Stimulated activated naive CD4-positive, alpha-beta T cell treated with Interleukin-2 at 50 U/mL for 16 hours (primary cell): ENCODE measurements around the gene CHRNA9.

Source experiments
- DNase-seq: peaks from one replicate; lab custom pipeline; 2025; lab: John Stamatoyannopoulos, UW

CHRNA9 gene

GRCh38 chr4:40337523-40337922 is 2.4 kb downstream of the CHRNA9 start:
- DNase-seq = no peak

DNA sequence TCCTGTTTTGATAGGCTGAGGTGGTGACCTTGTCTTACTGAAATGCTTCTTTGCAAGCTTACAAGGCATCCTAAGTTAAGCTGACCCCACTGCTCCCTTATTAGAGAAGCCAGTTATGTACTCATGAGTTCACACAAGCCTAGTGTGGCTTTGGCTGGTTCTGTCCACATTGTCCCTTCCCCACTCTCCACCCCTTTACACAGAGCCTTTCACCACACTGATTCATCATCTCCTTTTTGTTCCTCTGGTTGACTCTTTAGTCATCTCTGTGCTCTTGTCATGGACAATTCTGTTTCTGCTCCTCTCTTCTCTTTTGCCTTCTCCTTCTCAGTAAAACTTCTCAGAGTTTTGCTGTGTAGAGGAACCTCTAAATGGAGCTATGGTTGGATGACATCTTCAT is 4.9 kb downstream of the CHRNA9 start:
- DNase-seq = no peak

DNA sequence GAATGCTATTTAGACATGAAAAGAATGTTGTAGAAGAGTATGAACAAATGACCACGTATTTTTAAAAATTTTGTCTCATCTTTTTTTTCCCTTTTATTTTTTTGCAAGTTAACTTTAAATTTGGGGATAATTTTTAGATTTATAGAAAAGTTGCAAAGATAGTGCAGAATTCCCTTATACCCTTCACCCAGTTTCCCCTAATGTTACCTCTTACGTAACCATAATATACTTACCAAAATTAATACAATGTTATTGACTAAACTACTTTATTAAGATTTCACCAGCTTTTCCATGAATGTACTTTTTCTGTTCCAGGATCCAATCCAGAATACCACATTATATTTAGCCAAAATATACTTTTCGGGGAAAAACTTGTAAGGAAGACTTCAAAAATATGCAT is 12.3 kb downstream of the CHRNA9 start:
- DNase-seq = no peak

DNA sequence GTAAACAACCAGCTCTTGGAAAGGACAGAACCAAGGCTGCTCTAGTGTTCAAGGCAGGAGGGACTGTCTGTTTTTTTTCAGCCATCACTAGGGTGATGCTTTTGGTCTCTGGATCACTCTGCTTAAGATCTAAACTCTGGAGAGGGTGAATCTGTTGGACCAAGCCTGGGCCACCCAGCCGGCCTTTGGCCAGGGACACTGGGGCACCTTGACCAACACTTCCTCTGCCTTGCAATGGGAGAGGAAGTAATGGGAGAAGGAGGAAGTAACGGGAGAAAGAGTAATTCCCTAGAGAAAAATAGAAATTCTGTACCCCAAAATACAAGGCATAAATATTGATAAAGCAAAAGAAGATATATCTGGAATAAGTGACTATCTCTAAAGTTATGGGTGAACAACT is 12.9 kb downstream of the CHRNA9 start:
- DNase-seq = no peak

DNA sequence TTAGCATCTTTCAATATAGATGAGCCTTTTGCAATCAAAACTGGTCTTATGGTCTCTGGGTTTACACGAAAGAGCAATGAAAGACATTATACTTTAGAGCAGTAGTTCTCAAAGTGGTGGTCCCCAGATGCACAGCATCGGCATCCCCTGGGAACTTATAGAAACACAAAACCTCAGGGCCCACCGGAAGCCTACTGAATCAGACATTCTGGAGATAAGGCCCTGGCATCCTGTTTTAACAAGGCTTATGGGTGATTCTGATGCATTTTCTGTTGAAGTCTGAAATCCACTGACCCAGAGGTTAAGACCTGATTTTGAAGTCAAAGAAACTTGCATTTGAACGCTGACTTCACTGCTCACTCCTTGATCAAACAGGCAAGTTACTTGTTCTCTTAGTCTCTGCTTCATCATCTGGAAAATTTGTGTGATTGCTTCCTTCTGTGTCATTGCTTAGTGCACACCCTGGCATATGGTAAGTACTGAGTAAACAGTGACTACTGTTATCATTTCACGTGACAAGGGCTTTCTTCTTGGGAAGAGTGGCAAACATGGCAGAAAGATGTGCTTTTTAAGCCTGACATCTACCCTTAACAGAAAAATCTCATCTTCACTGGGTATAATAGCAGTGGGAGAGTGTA is 14.5 kb downstream of the CHRNA9 start:
- no peak for DNase-seq

DNA sequence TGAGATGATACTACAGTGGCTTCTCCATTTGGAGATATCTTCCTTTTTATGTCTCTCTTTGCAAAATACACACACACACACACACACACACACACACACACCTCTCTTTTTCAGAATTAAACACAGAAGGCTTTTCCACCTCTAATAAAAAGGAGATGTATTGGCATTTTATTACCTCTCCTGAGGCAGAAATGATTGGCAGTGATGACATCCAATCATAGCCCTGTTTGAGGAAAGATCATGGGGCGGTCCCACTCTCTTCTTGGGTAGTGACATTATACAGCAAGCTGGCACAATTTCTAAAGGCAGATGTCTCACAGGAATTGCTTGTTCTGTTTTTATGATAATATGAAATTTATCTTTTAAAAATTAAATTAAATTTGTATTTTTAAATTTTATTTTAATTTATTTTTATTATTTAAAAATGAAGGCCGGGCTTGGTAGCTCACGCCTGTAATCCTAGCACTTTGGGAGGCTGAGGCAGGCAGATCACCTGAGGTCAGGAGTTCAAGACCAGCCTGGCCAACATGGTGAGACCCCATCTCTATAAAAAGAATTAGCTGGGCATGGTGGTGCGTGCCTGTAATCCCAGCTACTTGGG is 15.6 kb downstream of the CHRNA9 start:
- no peak for DNase-seq

DNA sequence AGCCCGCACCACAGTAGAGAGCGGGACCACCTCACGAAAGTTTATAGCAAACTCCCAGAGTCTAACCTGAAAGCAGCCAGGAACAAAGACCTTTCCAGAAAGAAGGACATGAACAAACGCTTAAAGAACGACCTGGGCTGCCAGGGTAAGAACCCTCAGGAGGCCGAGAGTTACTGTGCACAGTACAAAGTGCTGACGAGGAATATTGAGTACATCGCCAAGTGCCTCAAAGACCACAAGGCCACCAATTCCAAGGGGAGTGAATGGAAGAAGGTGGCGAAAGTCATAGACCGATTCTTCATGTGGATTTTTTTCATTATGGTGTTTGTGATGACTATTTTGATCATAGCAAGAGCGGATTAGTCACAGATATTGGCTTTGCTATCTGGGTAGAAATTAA is 19.0 kb downstream of the CHRNA9 start:
- DNase-seq = no peak

DNA sequence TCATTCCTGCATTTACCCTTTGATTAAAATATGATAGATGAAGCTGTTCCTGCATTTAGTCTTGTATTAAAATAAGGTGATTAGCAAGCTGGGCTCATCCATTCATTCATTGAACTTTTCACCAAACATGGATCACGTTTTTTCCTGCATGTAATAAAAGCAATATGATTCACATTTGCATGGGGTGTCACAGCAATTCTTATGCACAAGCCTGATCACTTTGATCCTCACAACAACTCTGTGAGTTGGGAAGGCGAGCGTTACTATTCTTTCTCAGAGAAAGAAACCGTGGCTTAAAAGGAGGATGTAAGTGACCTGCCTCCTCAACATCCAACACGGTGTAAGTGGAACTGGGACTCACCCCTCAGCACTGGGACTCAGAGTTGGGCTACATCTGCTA is 20.0 kb downstream of the CHRNA9 start:
- no peak for DNase-seq

DNA sequence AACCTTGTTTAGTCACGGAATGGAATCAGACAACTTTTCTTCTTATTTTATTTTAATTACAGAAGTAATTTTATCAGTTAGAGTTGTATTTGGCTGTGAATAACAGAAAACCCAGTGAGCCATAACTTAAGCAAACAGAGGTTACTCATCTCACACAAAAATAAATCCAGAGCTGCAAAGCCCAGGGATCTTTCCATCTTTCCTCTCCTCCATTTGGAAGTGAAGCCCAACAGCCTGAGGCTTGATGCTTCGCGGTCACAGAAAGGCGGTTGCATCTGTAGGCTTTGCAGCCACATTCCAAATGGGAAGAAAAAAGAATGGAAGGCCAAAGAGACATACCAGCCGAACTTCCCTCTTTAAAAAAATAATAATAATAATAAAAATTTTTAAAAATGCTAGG is 22.6 kb downstream of the CHRNA9 start:
- no peak for DNase-seq

GRCh38 chr4:40361338-40361737 is 26.2 kb downstream of the CHRNA9 start:
- no peak for DNase-seq

GRCh38 chr4:40363382-40363920 is 28.3 kb downstream of the CHRNA9 start:
- no peak for DNase-seq

GRCh38 chr4:40363945-40364344 is 28.8 kb downstream of the CHRNA9 start:
- no peak for DNase-seq

- DNase-seq = no peak
Measured at GRCh38 chr4:40365766-40366165, 30.6 kb downstream of the CHRNA9 start.

GRCh38 chr4:40367451-40367850 is 32.3 kb downstream of the CHRNA9 start:
- DNase-seq = no peak

- no peak for DNase-seq
Measured at GRCh38 chr4:40369437-40370274, 34.5 kb downstream of the CHRNA9 start.

- no peak for DNase-seq
Measured at GRCh38 chr4:40372651-40373050, 37.5 kb downstream of the CHRNA9 start.

DNA sequence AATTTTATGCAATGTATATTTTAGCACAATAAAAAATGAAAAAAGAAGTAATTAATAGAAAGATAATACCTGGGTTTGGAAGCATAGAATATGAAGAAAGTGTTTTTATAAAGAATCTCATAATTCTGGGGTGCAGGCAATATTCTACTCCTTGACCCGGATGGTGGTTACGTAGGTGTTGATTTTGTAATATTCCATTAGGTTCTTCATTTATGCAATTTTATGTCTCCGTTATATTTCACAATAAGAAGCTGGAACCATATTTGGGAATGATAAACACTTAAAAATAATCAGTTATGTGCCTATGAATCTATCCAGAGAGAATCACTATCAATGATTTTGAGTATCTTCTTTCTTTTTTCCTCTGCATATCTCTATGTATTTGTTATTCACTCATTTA is 38.5 kb downstream of the CHRNA9 start:
- no peak for DNase-seq

DNA sequence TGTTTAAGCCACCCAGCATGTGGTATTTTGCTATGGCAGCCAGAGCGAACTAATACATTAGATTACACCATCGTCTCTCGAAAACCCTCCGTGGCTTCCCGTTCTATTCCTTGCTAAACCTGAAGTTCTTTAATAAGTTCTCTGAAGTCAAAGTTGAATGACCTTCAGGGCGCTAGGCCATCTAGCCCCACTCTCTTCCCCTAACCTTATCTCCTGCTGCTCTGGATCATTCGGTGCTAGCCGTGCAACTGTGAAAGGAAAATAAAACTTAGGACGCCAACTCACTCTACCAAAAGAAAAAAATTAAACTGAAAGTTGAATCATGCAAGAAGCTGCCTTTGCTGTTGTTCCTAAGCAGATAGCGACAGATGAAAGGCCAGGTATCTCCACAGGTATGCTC is 40.0 kb downstream of the CHRNA9 start:
- no peak for DNase-seq

- DNase-seq = no peak
Measured at GRCh38 chr4:40375620-40376019, 40.5 kb downstream of the CHRNA9 start.

GRCh38 chr4:40377512-40378365 is 42.6 kb downstream of the CHRNA9 start:
- DNase-seq = no peak

- no peak for DNase-seq
Measured at GRCh38 chr4:40378619-40379018, 43.5 kb downstream of the CHRNA9 start.

- no peak for DNase-seq
Measured at GRCh38 chr4:40379248-40379647, 44.1 kb downstream of the CHRNA9 start.
